Hepatocyte (in vitro differentiated cells): ENCODE measurements around the gene PAPPA.

Source experiments
- EZH2 ChIP-seq: fragments of 200-600 bp; sonication (generic); IDR thresholded peaks from 2 replicates; pipeline ENCODE4 v1.6.1; 2016; ENCODE audit warnings: antibody characterized with exemption, mild to moderate bottlenecking, borderline replicate concordance
- EZH2phosphoT487 ChIP-seq: fragments of 200-600 bp; sonication (generic); IDR thresholded peaks from one replicate; pipeline ENCODE4 v1.6.1; 2018; ENCODE audit warnings: antibody characterized with exemption, mild to moderate bottlenecking, low read depth, moderate library complexity; ENCODE audit not compliant: unreplicated experiment, severe bottlenecking
- TF ChIP-seq, protein P1 (sequence below): fragments of 200-600 bp; sonication (generic); IDR thresholded peaks from 2 replicates; pipeline ENCODE4 v1.5.1; 2016; ENCODE audit warnings: antibody characterized with exemption, mild to moderate bottlenecking; ENCODE audit not compliant: poor library complexity

DNA sequence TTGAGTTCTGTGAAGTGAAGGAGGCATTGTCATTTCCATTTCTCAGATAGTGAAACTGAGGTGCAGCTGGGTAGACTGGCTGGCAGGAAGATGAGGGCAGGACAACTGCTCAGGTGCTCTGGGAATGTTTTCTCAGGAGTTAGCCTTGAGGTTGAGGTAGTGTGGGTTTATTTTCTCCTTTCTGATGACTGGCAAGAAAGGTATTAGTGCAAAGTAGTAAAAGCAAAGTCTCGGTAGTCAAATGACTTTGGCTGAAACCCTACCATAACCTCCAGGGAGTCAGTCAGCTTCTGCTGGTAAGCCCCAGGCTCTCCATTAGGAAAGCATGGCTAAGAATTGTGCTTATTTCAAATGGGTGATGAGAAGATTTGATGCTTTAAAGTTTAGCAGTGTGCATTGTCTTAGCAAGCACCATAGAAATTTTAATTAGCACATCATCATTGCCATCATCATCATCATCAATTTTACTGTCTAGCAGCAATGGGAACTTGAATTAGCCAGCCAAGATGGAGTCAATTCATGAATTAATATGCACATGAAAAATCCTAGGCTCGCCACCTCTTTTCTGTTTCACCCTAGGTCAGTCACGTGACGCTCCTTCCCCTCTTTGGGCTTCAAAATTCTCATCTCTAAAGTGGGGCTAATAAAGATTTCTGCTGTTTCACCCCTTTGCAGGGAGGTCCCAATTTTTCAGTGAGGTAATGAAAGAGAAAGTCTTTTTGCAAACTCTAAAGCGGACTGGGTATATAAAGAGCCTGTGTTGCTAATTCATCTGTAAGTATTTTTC is 10.7 kb upstream of the PAPPA start:
- TF ChIP-seq, protein P1, sequence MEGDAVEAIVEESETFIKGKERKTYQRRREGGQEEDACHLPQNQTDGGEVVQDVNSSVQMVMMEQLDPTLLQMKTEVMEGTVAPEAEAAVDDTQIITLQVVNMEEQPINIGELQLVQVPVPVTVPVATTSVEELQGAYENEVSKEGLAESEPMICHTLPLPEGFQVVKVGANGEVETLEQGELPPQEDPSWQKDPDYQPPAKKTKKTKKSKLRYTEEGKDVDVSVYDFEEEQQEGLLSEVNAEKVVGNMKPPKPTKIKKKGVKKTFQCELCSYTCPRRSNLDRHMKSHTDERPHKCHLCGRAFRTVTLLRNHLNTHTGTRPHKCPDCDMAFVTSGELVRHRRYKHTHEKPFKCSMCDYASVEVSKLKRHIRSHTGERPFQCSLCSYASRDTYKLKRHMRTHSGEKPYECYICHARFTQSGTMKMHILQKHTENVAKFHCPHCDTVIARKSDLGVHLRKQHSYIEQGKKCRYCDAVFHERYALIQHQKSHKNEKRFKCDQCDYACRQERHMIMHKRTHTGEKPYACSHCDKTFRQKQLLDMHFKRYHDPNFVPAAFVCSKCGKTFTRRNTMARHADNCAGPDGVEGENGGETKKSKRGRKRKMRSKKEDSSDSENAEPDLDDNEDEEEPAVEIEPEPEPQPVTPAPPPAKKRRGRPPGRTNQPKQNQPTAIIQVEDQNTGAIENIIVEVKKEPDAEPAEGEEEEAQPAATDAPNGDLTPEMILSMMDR: no peak
- no peak for TF ChIP-seq EZH2
- no peak for TF ChIP-seq EZH2phosphoT487
